GM12892 (cell line): ENCODE data around the gene KLK14.

ENCODE experiments used
- POLR2A ChIP-seq: IDR thresholded peaks from 2 replicates; pipeline ENCODE4 v1.6.1; 2011; ENCODE audit warnings: low read depth, low read length, control low read depth
- POLR2AphosphoS5 ChIP-seq: IDR thresholded peaks from 2 replicates; pipeline ENCODE4 v1.6.1; 2011; ENCODE audit warnings: low read depth, low read length, control low read depth
- TAF1 ChIP-seq: IDR thresholded peaks from 2 replicates; pipeline ENCODE4 v1.6.1; 2011; ENCODE audit warnings: low read depth, mild to moderate bottlenecking, control low read depth, low read length, borderline replicate concordance

GRCh38 chr19:51125421-51126075 is 42.9 kb upstream of the KLK14 start:
- no peak for TF ChIP-seq POLR2A
- no peak for TF ChIP-seq TAF1
- TF ChIP-seq POLR2AphosphoS5 = no peak
